Brain microvascular endothelial cell (primary cell): ENCODE data around the gene SUPT6H.
"Not testable (repeated sequence)": the region's sequence is repeated elsewhere in the genome, so short reads cannot be mapped to it uniquely, and the experiment has no call there.

Experiments used
- DNase-seq: peaks from one replicate; pipeline ENCODE4 v3.0.0-alpha.2; 2020
- H3K27ac ChIP-seq: fragments of 250-450 bp; sonication (Bioruptor Pico); 2 replicates; pipeline ENCODE4 v1.5.1; 2020; ENCODE audit warnings: mild to moderate bottlenecking, moderate library complexity
- H3K27me3 ChIP-seq: fragments of 250-450 bp; sonication (Bioruptor Pico); replicated peaks from 2 replicates; pipeline ENCODE4 v1.5.1; 2020; ENCODE audit warnings: mild to moderate bottlenecking
- H3K36me3 ChIP-seq: fragments of 250-450 bp; sonication (Bioruptor Pico); replicated peaks from 2 replicates; pipeline ENCODE4 v1.5.1; 2020; ENCODE audit warnings: mild to moderate bottlenecking
- H3K4me3 ChIP-seq: 2 replicates; pipeline ENCODE4 v1.5.1; 2011; ENCODE audit warnings: low read depth, mild to moderate bottlenecking, control low read depth, low read length, moderate library complexity
- in situ Hi-C: cut with HindIII; loops from 2 replicates; pipeline ENCODE4 v1.10.0; 2017; ENCODE audit warnings: low sequenced_read_pairs, low pct_ligation_motif_present
- TF ChIP-seq, protein P1 (sequence below): IDR thresholded peaks from 2 replicates; pipeline ENCODE4 v1.5.1; 2011; ENCODE audit warnings: low read depth, mild to moderate bottlenecking, moderate library complexity, low read length, control low read depth, inconsistent platforms; ENCODE audit errors: missing control alignments

SUPT6H gene

DNA sequence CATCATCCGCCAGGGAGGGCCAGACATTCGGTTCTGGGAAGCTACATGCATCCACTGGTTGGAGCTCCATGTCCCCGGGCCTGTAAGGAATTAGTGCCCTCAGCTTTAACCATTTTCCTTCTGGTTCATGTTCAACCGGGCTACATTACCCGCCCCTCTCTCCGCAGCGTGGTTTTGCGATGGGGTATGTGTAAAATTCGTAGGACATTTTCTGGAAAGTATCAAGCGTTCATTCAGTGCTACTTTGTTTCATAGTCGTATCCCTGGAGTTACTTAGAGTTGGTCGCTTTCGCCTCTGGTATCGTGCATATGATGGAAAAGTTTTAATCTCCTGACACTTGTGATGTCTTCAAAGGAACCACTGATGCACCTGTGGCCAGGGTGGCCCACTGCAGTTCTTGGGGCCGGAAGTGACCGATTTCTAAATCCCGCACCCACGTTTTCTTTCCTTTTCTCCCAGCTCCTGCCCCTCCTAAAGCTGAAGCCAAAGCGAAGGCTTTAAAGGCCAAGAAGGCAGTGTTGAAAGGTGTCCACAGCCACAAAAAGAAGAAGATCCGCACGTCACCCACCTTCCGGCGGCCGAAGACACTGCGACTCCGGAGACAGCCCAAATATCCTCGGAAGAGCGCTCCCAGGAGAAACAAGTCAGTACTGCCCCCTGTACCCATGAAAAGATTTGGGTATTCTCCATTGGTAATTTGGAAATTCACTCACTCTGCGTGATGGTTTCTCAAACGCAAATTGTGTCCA lies 58.4 kb downstream of the SUPT6H start:
- peaks cover 43% of the 10 kb centered on the region for H3K36me3 ChIP-seq
- H3K27me3 ChIP-seq = no peaks in the 10 kb centered on the region
- peak overlapping the region; percentile 97 for H3K4me3 ChIP-seq
- peak overlapping the region; percentile 93 for H3K27ac ChIP-seq
- in situ Hi-C loops = no loop called here
- TF ChIP-seq, protein P1, sequence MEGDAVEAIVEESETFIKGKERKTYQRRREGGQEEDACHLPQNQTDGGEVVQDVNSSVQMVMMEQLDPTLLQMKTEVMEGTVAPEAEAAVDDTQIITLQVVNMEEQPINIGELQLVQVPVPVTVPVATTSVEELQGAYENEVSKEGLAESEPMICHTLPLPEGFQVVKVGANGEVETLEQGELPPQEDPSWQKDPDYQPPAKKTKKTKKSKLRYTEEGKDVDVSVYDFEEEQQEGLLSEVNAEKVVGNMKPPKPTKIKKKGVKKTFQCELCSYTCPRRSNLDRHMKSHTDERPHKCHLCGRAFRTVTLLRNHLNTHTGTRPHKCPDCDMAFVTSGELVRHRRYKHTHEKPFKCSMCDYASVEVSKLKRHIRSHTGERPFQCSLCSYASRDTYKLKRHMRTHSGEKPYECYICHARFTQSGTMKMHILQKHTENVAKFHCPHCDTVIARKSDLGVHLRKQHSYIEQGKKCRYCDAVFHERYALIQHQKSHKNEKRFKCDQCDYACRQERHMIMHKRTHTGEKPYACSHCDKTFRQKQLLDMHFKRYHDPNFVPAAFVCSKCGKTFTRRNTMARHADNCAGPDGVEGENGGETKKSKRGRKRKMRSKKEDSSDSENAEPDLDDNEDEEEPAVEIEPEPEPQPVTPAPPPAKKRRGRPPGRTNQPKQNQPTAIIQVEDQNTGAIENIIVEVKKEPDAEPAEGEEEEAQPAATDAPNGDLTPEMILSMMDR = peak; percentile 28
- DNase-seq = no peak

DNA sequence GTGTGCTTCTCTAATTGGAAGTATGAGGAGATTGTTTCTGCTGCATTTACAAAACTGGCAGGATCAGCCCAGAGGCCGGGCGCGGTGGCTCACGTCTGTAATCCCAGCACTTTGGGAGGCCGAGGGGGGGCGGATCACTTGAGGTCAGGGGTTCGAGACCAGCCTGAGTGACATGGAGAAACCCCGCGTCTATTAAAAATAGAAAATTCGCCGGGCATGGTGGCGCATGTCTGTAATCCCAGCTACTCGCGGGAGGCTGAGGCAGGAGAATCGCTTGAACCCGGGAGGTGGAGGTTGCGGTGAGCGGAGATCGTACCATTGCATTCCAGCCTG lies 59.0 kb downstream of the SUPT6H start:
- peaks cover 43% of the 10 kb centered on the region for H3K36me3 ChIP-seq
- DNase-seq, in situ Hi-C loops, H3K27me3 ChIP-seq: not testable (repeated sequence)
- peak overlapping the region; percentile 97 for H3K4me3 ChIP-seq
- H3K27ac ChIP-seq = peak overlapping the region; percentile 93

DNA sequence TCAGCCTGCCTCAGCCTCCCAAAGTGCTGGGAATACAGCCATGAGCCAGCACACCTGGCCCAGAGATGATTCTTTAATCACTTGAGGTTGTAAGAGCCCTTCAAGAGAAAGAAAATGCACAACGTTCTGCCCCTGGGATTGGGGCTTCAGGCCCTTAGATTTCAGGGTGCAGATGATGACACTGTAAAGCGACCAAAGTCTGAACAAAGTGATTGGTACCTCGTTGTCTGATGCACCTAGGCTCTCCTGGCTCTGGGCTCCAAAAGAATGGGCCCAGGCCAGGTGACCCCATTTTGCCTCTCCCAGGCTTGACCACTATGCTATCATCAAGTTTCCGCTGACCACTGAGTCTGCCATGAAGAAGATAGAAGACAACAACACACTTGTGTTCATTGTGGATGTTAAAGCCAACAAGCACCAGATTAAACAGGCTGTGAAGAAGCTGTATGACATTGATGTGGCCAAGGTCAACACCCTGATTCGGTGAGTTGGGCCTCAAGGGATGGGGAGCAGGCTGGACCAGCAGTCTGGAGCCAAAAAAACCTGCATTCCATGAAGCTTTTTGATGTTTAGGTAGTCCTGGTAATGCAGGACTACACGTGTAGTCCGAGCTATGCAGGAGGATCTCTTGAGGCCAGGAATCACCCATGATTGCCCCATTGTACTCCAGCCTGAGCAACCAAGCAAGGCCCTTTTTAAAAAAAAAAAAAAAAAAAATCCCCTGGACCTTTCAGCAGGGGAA lies 60.6 kb downstream of the SUPT6H start:
- H3K27ac ChIP-seq = no peak overlapping the region
- peaks cover 43% of the 10 kb centered on the region for H3K36me3 ChIP-seq
- no peak for DNase-seq
- peak overlapping the region; percentile 24 for H3K4me3 ChIP-seq
- TF ChIP-seq, protein P1 = no peak
- H3K27me3 ChIP-seq = no peaks in the 10 kb centered on the region
- in situ Hi-C loops = no loop called here

DNA sequence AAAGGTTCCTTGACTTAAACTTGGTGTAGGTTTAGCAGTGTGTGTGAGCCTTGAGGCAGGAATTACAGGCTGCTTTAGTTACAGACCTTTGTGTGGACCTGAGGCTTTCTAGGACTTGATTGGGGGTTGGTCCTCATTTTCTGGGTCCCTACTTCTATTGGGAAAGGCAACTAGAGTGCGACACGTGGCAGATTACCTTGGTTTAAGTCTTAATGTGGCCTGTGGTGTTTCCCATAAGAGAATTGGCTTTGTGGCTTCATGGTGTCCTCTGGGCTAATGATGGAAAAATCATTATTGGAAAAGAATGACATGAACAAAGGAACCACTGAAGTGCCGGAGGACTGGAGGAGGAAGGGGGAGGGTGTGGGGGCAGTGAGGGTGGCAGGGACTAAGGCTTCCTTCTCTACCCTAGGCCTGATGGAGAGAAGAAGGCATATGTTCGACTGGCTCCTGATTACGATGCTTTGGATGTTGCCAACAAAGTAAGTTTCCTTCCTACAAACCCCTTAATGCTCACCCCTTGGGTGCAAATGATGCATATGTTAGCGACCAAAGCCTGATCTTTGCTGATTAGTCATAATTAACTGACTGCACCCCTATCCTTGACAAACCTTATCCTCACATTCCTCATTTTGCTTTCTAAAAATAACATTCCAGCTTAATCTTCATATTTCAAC lies 61.3 kb downstream of the SUPT6H start:
- H3K36me3 ChIP-seq = peaks cover 43% of the 10 kb centered on the region
- no peak overlapping the region for H3K4me3 ChIP-seq
- TF ChIP-seq, protein P1 = no peak
- in situ Hi-C loops = no loop called here
- DNase-seq = no peak
- no peaks in the 10 kb centered on the region for H3K27me3 ChIP-seq
- no peak overlapping the region for H3K27ac ChIP-seq

DNA sequence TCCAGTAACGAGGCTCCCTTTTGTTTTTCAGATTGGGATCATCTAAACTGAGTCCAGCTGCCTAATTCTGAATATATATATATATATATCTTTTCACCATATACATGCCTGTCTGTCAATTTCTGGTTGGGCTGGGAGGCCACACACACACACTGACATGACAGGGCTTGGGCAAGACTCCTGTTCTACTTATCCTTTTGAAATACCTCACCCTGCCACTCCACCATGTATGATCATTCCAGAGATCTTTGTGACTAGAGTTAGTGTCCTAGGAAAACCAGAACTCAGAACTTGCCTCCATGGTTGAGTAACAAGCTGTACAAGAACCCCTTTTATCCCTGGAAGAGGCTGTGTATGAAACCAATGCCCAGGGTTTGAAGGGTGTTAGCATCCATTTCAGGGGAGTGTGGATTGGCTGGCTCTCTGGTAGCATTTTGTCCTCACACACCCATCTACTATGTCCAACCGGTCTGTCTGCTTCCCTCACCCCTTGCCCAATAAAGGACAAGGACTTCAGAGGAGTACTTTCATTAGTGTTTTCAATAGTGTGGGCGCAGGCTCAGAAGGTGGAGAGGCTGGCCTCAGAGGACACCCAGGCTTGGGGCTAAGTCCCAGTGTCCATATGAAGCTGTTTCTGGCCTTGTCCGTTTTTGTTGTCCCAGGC lies 62.0 kb downstream of the SUPT6H start:
- in situ Hi-C loops = not testable (repeated sequence)

DNA sequence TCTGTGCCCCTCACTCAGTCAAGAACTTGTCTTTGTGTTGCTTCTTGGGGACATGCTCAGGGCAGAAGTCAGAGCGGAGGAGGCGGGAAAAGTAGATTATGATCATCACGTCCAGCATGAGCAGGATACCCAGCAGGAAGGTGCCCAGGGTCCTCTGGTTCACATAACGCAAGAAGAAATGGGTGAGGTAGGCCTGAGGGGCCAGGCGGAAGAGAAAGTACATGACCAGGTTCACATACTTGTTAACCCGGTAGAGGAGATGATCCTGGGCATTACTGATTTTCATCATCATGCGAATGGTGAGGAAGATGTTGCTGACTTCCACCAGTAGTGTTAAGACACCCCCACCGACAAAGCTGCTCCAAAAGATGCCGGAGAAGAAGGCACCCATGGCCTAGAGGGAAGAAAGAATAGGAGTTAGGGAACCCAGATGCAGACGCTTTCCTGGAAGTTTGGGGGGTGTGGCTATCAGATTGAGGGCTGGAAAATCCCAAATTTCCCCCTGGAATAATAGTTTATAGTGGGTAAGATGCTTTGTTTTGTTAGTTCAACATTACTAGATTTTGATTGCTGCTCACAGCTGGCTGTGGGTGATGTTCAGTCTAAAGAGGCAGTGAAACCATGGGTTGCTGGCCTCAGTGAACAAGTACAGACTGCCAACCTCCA lies 62.6 kb downstream of the SUPT6H start:
- in situ Hi-C loops = no loop called here
- Histone ChIP-seq H3K4me3 (peak overlapping the region; percentile 70), H3K27ac (peak overlapping the region; percentile 50), H3K27me3 (no peaks in the 10 kb centered on the region), H3K36me3 (peaks cover 43% of the 10 kb centered on the region)
- no peak for DNase-seq
- TF ChIP-seq, protein P1 = no peak

More for the DNA sequence above, 62.0 kb downstream of the SUPT6H start:
- not testable (repeated sequence) for H3K4me3 ChIP-seq, DNase-seq, H3K27me3 ChIP-seq, H3K27ac ChIP-seq
- H3K36me3 ChIP-seq = peaks cover 43% of the 10 kb centered on the region
